PC-9 (cell line): ENCODE measurements around the gene PHKG2.

Experiments
- CTCF ChIP-seq: fragments of 200-600 bp; sonication (generic); conservative IDR thresholded peaks from 2 replicates; pipeline ENCODE4 v1.6.1; 2017; ENCODE audit warnings: mixed run types, antibody characterized with exemption, mild to moderate bottlenecking, moderate library complexity
- EZH2 ChIP-seq: fragments of 200-600 bp; sonication (generic); IDR thresholded peaks from 2 replicates; pipeline ENCODE4 v1.8.0; 2017; ENCODE audit warnings: antibody characterized with exemption, low read depth

GRCh38 chr16:30769379-30770089 lies 21.3 kb downstream of the PHKG2 start:
- no peak for TF ChIP-seq CTCF
- TF ChIP-seq EZH2 = no peak
